Retina (tissue), 1 donor: Measurements from ENCODE around the gene LRP1B.
"Not testable (repeated sequence)": the region's sequence is repeated elsewhere in the genome, so short reads cannot be mapped to it uniquely, and the experiment has no call there.

Experiments
- DNase-seq: peaks from one replicate; pipeline ENCODE4 v3.0.0-alpha.2; 2016

The LRP1B gene

GRCh38 chr2:140359056-140359771 is 1771.6 kb downstream of the LRP1B start:
- DNase-seq, result no peak

GRCh38 chr2:140356697-140357096 is 1774.1 kb downstream of the LRP1B start:
- DNase-seq, result no peak

- DNase-seq, result no peak
These were observed 1775.2 kb downstream of the LRP1B start for GRCh38 chr2:140355511-140356090.

- no peak for DNase-seq
These were observed 1776.3 kb downstream of the LRP1B start for GRCh38 chr2:140354544-140354943.

- DNase-seq, result no peak
These were observed 1777.3 kb downstream of the LRP1B start for GRCh38 chr2:140353541-140353940.

- no peak for DNase-seq
These were observed 1779.1 kb downstream of the LRP1B start for GRCh38 chr2:140351692-140352091.

GRCh38 chr2:140349695-140350094 is 1781.1 kb downstream of the LRP1B start:
- no peak for DNase-seq

- no peak for DNase-seq
These were observed 1782.0 kb downstream of the LRP1B start for GRCh38 chr2:140348826-140349225.

- no peak for DNase-seq
These were observed 1786.0 kb downstream of the LRP1B start for GRCh38 chr2:140344838-140345237.

- DNase-seq, result not testable (repeated sequence)
These were observed 1786.5 kb downstream of the LRP1B start for GRCh38 chr2:140344266-140344665.

GRCh38 chr2:140338795-140339194 is 1792.0 kb downstream of the LRP1B start:
- no peak for DNase-seq

- DNase-seq, result no peak
These were observed 1793.8 kb downstream of the LRP1B start for GRCh38 chr2:140337061-140337460.

GRCh38 chr2:140316345-140316744 is 1814.5 kb downstream of the LRP1B start:
- no peak for DNase-seq

GRCh38 chr2:140311905-140312304 is 1818.9 kb downstream of the LRP1B start:
- DNase-seq, result no peak

- no peak for DNase-seq
These were observed 1822.1 kb downstream of the LRP1B start for GRCh38 chr2:140308706-140309105.

- no peak for DNase-seq
These were observed 1823.3 kb downstream of the LRP1B start for GRCh38 chr2:140307532-140307931.

- no peak for DNase-seq
These were observed 1835.0 kb downstream of the LRP1B start for GRCh38 chr2:140295767-140296166.

GRCh38 chr2:140288726-140289125 is 1842.1 kb downstream of the LRP1B start:
- no peak for DNase-seq

- no peak for DNase-seq
These were observed 1842.6 kb downstream of the LRP1B start for GRCh38 chr2:140288213-140288612.

GRCh38 chr2:140286377-140286776 is 1844.4 kb downstream of the LRP1B start:
- no peak for DNase-seq

- not testable (repeated sequence) for DNase-seq
These were observed 1853.5 kb downstream of the LRP1B start for GRCh38 chr2:140277344-140277743.

GRCh38 chr2:140276661-140277060 is 1854.2 kb downstream of the LRP1B start:
- DNase-seq, result no peak

GRCh38 chr2:140275427-140275826 is 1855.4 kb downstream of the LRP1B start:
- DNase-seq, result no peak

GRCh38 chr2:140274891-140275290 is 1855.9 kb downstream of the LRP1B start:
- DNase-seq, result no peak

- DNase-seq, result no peak
These were observed 1856.9 kb downstream of the LRP1B start for GRCh38 chr2:140273958-140274357.
